Measurements from ENCODE around the gene CHMP4A. TPM values are rescaled to one million over a fixed set of nuclear protein-coding genes. Genes with fewer than 3 reads are reported as not detected.

The CHMP4A gene
- total RNA-seq, 4 donors from 2014 or later: 93.4 to 134 (median 106) TPM

- TF ChIP-seq CTCF (IDR thresholded peaks at IDR 0.05) (no peak), EP300 (IDR thresholded peaks at IDR 0.05) (no peak), POLR2A (IDR thresholded peaks at IDR 0.05) (no peak), POLR2AphosphoS5 (IDR thresholded peaks at IDR 0.05) (no peak)
- Histone ChIP-seq H3K27ac (no peak overlapping the region), H3K9me3 (no peaks in the 10 kb centered on the region), H3K27me3 (no peaks in the 10 kb centered on the region), H3K36me3 (peaks cover 0 to 11% of the 10 kb centered on the region in 2 donors), H3K4me3 (no peak overlapping the region), H3K4me1 (peaks cover 0 to 9% (median 0%) of the 10 kb centered on the region in 3 donors)
- 80 to 88% methylated on average over 1 to 7 of the region's 16 CpGs for WGBS, 2 donors (ENCODE audit: low coverage in 1 of 2)
- no peak for ATAC-seq
Observed at GRCh38 chr14:24260026-24260779, 46.9 kb upstream of the CHMP4A start.

- H3K36me3 ChIP-seq: peaks cover 0 to 9% of the 10 kb centered on the region in 2 donors
- ATAC-seq: no peak
- H3K9me3 ChIP-seq: no peaks in the 10 kb centered on the region
- H3K27ac ChIP-seq: no peak overlapping the region
- no peak for TF ChIP-seq POLR2A (IDR thresholded peaks at IDR 0.05)
- TF ChIP-seq POLR2AphosphoS5 (IDR thresholded peaks at IDR 0.05): no peak
- no peak for TF ChIP-seq EP300 (IDR thresholded peaks at IDR 0.05)
- TF ChIP-seq CTCF (IDR thresholded peaks at IDR 0.05): no peak
- peaks cover 0 to 9% (median 0%) of the 10 kb centered on the region in 3 donors for H3K4me1 ChIP-seq
- no peak overlapping the region for H3K4me3 ChIP-seq
- no peaks in the 10 kb centered on the region for H3K27me3 ChIP-seq
- 90% methylated on average over 6 of the region's 16 CpGs; no CpG with 5 or more reads in 1 of the 2 donors for WGBS, 2 donors (ENCODE audit: low coverage in 1 of 2)
Observed at GRCh38 chr14:24259282-24260025, 46.2 kb upstream of the CHMP4A start.

GRCh38 chr14:24258548-24259265 is 45.4 kb upstream of the CHMP4A start:
- WGBS, 2 donors (ENCODE audit: low coverage in 1 of 2): 86 to 91% methylated on average over 3 to 9 of the region's 18 CpGs
- Histone ChIP-seq H3K4me1 (peaks cover 0 to 9% (median 0%) of the 10 kb centered on the region in 3 donors), H3K27ac (no peak overlapping the region), H3K36me3 (peaks cover 0 to 13% of the 10 kb centered on the region in 2 donors), H3K9me3 (no peaks in the 10 kb centered on the region), H3K27me3 (no peaks in the 10 kb centered on the region), H3K4me3 (no peak overlapping the region)
- no peak for ATAC-seq
- TF ChIP-seq EP300 (IDR thresholded peaks at IDR 0.05) (no peak), CTCF (IDR thresholded peaks at IDR 0.05) (no peak)

GRCh38 chr14:24258119-24258518 is 44.8 kb upstream of the CHMP4A start:
- peaks cover 0 to 9% (median 0%) of the 10 kb centered on the region in 3 donors for H3K4me1 ChIP-seq
- H3K36me3 ChIP-seq: peaks cover 0 to 19% of the 10 kb centered on the region in 2 donors
- H3K27me3 ChIP-seq: no peaks in the 10 kb centered on the region
- TF ChIP-seq EP300 (IDR thresholded peaks at IDR 0.05) (no peak), POLR2A (IDR thresholded peaks at IDR 0.05) (no peak), CTCF (IDR thresholded peaks at IDR 0.05) (no peak), POLR2AphosphoS5 (IDR thresholded peaks at IDR 0.05) (no peak)
- WGBS, 2 donors (ENCODE audit: low coverage in 1 of 2): 75 to 76% methylated on average over 4 to 5 of the region's 9 CpGs
- ATAC-seq: no peak
- no peaks in the 10 kb centered on the region for H3K9me3 ChIP-seq
- no peak overlapping the region for H3K27ac ChIP-seq
- no peak overlapping the region for H3K4me3 ChIP-seq

Data from gastroesophageal sphincter (tissue), 4 donors.